DMS114 treated with DMSO at 0.1 percent for 48 hours (cell line): ENCODE measurements around the gene THEMIS.
"Not testable (repeated sequence)": the region's sequence is repeated elsewhere in the genome, so short reads cannot be mapped to it uniquely, and the experiment has no call there.

ENCODE experiments used
- DNase-seq: peaks from one replicate; lab custom pipeline; 2025; ENCODE audit not compliant: unreplicated experiment; lab: John Stamatoyannopoulos, UW

The THEMIS gene

DNA sequence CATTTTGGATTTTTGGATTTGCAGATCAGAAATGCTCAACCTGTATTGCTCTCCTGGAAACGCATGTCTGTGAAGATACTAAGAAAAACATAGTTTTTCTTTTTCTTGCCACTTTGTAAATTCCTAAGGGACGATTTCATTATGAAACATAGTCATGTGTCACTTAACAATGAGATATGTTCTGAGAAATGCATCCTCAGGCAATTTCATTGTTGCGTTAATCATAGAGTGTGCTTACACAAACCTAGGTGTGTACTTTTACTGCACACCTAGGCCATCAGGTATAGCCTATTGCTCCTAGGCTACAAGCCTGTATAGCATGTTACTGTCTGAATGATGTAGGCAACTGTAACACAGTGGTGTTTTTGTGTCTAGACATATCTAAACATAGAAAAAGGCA lies 13.4 kb upstream of the THEMIS start:
- DNase-seq: no peak

DNA sequence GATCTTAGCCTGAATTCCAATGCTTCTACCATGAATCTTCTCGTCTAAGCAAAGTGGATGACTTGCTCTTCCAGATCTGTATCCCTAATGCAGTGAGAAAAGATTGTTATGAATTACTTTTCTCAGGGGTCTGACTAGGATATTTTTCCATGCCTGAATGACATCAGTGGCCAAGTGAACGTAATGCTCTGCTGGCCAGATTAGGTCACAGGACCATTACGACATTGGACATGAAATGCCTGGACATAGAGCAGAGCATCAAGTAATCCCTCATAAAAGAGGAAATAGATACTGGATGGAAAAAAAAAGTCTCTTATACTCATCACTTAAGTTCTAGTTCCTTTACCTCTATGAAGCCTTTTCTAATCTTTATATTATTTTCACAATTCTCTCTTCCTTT lies 12.1 kb upstream of the THEMIS start:
- DNase-seq: no peak

DNA sequence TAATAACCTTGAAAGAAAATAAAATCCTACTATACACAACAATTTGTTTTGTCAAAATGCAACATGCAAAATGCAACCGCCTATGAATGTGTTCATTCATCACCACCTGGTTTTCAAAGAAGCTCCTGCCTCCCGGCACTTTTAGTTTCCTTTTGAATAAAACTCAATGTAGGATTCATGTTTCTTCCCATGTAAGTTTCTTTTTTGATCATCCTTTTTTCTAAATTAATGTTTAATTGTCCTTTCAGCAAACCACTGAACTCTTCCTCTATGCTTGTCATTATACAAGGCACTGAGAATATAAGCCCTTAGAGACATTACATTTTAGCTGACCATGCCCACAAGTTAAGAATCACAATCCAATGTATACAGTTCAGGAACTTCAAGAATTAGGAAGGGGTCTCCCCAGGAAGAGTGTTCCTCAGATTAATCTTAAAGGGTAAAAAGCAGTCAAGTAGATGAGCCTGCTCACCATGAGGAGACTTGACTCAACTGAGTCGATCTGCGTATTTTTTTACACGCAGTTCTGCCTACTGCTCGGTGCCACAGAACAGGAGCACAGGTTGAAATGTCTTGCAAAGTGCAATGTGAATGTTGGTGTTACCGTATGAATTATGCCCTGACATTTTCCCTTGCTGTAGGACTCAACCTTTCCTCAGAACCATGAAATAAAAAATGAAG lies 7.2 kb upstream of the THEMIS start:
- DNase-seq: no peak

DNA sequence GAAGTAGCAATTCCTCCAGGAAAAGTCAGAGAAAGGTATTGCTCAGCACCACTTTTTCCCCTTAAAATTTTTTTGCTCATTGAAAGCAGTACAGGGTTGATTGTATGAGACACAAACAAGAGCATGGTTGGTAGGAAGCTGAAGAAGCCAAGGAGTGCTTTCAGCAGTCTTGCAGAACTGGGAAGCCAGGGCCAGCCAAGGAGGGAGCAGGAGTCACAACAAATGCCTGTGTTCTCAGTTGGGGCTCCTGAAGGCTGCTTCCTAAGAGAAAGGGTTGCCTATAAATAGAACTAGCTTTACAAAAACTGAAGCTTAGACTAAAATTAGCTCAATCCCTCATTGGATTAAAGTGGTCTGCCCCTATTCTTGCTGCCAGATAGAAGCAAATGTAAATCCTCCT lies 3.3 kb upstream of the THEMIS start:
- no peak for DNase-seq

- no peak for DNase-seq
Observed at GRCh38 chr6:127902933-127903332, 2.1 kb upstream of the THEMIS start.

DNA sequence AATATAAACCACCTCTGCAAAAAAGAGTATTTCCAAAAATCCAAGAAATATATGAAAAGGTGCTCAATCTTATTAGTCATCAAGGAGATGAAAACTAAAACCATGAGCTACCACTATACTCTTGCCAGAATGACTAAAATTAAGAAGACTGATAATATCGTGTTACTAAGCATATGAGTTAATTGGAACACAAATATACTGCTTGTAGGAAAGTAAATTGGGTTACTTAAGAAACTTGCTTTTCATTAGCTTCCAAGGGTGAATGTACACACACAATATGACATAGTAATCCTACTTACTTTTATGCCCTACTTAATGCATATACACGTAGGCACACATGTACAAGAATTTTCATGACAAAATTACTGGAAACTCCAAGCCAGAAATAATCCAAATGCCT lies 3.4 kb downstream of the THEMIS start:
- no peak for DNase-seq

GRCh38 chr6:127894051-127894450 lies 6.8 kb downstream of the THEMIS start:
- no peak for DNase-seq

GRCh38 chr6:127893541-127893940 lies 7.3 kb downstream of the THEMIS start:
- DNase-seq: no peak

DNA sequence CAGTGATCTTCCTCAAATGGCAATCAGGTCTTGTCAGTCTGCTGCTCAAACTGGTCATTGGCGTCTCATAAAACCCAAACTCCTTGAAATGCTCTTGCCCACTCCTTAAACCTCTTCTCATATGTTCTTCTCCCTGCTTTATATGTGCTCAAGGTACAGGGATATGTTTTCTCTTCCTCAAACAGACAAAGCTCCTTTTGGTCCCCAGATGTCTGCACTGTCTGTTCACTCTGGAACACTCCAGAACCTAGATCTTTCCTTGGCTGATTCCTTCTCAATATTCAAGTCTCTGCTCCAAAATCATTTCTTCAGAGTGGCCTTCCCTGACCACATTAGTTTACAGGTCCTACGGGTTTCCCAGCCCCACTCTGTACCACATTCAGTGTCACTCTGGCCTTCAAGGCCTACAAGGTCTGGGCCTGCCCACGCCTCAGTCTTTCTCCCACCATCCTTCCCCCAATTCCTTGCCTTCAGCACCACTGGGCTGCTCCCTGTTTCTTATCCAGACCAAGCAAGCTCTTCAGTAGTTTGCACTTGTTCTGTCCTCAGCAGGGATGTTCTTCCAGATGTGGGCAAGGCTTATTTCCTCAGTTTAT lies 9.0 kb downstream of the THEMIS start:
- DNase-seq: no peak

DNA sequence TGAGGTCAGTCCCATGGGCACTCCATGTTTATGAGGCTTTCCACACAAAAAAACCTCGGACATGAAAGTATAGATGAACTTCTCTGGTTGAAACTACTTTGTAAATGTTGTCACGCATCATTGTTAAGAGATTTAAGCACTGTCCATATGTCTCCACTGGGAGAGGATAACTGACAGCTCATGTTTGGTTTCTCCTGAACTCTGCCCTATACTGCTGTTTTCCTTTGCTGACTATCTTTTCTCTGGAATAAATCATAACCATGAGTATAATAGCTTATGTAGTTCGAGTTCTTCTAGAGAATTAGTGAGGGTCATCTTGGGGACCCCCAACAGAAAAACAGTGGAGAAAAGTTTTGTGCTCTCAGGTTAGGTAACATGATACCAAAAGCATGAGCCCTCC lies 14.3 kb downstream of the THEMIS start:
- DNase-seq: no peak

DNA sequence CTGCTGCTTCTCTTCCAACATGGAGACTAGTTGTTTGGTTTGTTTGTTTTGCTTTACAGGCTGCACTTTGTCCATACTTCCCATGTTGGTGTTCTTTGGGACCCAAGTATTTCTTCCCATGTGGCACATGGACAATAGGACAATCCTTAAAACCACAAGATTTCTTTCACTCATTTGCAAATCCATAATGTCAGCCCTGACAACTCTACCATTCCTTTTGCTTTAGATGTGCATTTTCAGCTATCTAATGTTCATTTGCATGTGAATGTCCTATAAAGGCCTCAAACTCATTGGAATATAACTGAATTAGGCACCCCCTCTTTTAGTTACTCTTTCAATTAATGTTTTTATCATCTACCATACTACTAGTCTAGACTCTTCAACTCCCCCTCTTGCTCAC lies 16.7 kb downstream of the THEMIS start:
- DNase-seq: no peak

- DNase-seq: not testable (repeated sequence)
Observed at GRCh38 chr6:127881949-127882348, 18.9 kb downstream of the THEMIS start.

DNA sequence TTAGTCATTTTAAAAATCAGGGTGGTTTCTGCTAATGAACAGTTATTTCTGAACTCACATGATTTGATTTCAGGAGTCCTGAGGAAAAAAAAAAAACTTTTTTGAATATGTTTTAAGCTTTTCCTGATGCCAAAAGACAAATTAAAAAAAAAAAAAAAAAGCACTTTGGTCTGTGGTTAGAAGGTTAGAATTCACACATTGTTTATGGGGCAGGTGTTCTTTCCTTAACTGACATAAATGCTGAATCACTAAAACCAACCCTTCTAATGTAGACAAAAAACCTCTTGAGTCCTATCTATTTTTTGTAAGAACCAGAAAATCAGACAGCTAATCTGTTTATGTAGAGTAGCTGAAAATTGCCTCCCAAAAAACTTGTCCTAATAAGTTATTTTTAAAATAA lies 20.4 kb downstream of the THEMIS start:
- no peak for DNase-seq

- no peak for DNase-seq
Observed at GRCh38 chr6:127879685-127880084, 21.2 kb downstream of the THEMIS start.

DNA sequence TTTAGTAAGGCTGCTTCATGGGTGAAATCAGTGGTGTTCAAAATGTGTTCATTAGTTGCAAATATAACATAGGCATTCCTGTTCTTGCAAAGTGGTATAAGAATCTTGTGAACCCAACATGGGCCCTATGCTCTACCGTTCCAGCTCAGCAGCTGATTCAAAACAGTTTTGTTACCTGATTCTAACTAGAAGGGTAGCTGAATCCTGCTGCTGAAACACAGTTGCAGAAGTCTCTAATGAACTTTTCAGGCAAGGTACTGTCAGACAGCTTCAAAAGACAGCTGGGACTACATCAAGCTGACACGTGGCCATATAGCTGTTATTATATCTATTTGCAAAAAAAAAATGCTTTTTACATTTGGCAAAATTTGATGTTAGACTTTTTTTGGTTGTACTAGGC lies 22.7 kb downstream of the THEMIS start:
- no peak for DNase-seq

DNA sequence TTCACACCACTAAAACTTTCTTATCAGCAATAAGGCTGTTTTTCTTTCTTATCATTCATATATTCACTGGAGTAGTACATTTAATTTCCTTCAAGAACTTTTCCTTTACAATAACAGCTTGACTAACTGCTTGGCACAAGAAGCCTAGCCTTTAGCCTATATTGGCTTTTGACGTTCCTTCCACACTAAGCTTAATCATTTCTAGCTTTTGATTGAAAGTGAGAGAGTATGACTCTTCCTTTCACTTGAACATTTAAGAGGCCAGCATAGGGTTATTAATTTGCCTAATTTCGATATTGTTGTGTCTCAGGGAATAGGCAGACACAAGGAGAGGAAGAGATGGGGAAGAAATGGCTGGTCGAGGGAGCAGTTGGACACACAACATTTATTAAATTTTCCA lies 23.6 kb downstream of the THEMIS start:
- no peak for DNase-seq

DNA sequence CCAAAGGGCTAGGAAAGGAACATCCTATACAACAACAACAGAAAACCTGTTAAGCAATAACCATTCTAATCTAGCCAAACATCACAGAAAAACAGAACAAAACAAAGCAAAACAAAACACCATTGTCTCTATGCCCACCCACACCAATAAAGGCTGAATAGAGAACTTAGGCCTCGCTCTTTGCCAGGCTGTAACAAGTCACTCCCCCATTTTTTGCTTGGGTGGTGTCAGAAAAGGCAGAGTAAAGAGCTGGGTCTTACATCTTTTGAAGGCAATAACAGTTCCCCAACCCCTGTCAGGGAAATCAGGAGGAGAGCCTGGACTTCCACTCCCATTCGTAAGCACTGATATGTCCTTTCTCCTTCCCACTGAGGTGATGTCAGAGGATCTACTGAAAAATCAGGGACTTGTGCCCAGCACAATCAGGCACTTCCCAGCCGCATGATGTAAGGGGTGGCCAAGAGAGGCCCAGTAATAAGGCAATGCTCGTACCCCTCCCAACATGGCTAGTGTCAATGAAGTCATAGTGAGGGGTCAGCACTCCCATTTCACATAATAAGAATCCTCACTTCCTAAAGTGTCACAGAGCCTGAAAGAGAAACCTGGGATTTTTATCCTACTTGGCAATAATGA lies 31.0 kb downstream of the THEMIS start:
- no peak for DNase-seq

GRCh38 chr6:127869183-127869582 lies 31.7 kb downstream of the THEMIS start:
- no peak for DNase-seq

GRCh38 chr6:127868338-127868737 lies 32.5 kb downstream of the THEMIS start:
- DNase-seq: no peak

GRCh38 chr6:127866766-127867165 lies 34.1 kb downstream of the THEMIS start:
- DNase-seq: no peak

- DNase-seq: no peak
Observed at GRCh38 chr6:127865108-127865507, 35.8 kb downstream of the THEMIS start.

DNA sequence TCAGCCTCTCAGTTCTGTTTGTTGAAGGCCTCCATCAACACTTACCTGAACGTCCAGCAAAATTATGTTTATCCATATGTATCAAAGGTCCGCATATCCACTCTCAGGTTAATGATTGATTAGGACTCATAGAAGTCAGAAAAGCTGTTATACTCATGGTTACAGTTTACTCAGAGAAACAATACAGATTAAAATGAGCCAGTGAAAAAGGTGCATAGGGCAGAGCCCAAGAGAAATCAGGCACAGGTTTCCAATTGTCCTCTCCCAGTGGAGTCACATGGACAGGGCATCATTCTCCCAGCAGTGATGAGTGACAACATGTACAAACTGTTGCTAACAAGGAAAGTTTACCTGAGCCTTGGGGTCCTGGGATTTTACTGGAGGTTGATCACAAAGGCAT lies 36.2 kb downstream of the THEMIS start:
- no peak for DNase-seq

- DNase-seq: no peak
Observed at GRCh38 chr6:127860723-127861122, 40.1 kb downstream of the THEMIS start.
